GM10847 (cell line): ENCODE results near the gene ZMIZ2.

Experiments used
- POLR2A ChIP-seq: IDR thresholded peaks from 2 replicates; pipeline ENCODE4 v1.6.1; 2011; ENCODE audit not compliant: insufficient read length; ENCODE audit errors: extremely low read depth

Gene ZMIZ2, protein sequence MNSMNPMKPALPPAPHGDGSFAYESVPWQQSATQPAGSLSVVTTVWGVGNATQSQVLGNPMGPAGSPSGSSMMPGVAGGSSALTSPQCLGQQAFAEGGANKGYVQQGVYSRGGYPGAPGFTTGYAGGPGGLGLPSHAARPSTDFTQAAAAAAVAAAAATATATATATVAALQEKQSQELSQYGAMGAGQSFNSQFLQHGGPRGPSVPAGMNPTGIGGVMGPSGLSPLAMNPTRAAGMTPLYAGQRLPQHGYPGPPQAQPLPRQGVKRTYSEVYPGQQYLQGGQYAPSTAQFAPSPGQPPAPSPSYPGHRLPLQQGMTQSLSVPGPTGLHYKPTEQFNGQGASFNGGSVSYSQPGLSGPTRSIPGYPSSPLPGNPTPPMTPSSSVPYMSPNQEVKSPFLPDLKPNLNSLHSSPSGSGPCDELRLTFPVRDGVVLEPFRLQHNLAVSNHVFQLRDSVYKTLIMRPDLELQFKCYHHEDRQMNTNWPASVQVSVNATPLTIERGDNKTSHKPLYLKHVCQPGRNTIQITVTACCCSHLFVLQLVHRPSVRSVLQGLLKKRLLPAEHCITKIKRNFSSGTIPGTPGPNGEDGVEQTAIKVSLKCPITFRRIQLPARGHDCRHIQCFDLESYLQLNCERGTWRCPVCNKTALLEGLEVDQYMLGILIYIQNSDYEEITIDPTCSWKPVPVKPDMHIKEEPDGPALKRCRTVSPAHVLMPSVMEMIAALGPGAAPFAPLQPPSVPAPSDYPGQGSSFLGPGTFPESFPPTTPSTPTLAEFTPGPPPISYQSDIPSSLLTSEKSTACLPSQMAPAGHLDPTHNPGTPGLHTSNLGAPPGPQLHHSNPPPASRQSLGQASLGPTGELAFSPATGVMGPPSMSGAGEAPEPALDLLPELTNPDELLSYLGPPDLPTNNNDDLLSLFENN

GRCh38 chr7:44748045-44748947, at the start of gene ZMIZ2:
TSS of gene ZMIZ2 (plus strand) at chr7:44748847. CDS start at chr7:44756250, 7,403 bp downstream.
- TF ChIP-seq POLR2A = peak; percentile 69

DNA sequence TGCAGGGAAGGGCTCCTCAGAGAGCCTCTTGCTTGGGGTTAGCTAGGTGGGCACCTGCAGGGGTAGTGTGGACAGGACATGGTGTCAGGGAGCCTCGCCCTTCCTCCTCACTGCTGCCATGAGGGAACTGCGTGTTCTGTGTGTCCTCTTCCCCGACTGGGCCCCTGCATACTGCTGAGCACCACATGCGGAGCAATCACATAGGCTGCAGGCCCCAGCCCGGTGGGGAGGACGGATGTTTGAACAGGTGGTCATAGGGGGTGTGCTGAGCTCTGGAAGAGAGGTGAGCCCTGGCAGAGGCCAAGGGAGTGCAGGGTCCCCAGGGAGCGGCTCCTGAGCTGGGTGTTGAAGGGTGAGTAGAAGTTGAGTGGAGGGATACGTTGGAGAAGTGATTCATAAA, 48.3 kb upstream of the ZMIZ2 start:
- no peak for TF ChIP-seq POLR2A

DNA sequence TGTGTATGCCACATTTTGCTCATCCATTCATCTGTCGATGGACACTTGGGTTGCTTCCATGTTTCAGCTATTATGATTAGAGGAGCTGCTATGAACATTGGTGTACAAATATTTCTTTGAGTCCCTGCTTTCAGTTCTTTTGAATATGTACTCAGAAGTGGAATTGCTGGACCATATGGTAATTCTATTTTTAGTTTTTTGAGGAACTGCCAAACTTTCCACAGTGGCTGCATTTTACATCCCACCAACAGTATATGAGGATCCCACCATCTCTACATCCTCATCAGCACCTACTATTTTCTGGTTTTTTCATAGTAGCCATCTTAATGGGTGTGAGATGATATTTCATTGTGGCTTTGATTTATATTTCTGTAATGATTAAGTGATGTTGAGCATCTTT, 44.7 kb upstream of the ZMIZ2 start:
- TF ChIP-seq POLR2A = no peak

- no peak for TF ChIP-seq POLR2A
Measured at GRCh38 chr7:44705434-44705833, 43.2 kb upstream of the ZMIZ2 start.

GRCh38 chr7:44706788-44707557, 41.7 kb upstream of the ZMIZ2 start:
- TF ChIP-seq POLR2A = no peak

DNA sequence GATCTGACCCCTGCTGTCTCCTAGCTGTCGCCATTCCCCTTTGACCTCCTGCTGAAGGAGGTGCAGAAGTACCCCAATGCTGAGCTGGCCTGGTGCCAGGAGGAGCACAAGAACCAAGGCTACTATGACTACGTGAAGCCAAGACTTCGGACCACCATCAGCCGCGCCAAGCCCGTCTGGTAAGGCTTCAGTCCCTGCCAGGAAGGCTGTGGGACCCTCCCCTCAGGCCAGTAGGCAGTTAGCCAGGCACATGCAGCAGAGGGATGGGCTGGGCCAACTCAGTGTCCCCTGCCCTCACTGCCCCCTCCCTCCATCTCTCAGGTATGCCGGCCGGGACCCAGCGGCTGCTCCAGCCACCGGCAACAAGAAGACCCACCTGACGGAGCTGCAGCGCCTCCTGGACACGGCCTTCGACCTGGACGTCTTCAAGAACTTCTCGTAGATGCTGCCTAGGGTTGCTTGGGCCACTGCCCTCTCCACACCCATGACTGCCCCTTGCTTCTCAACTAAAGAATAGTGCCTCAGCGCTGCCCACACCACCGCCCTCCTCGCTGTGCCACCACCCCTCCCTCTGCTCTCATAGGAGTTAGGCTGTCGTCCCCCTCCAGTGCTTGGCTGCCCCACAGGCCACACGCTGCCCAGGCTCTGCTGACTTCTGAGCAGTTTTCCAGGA, 41.0 kb upstream of the ZMIZ2 start:
- no peak for TF ChIP-seq POLR2A

DNA sequence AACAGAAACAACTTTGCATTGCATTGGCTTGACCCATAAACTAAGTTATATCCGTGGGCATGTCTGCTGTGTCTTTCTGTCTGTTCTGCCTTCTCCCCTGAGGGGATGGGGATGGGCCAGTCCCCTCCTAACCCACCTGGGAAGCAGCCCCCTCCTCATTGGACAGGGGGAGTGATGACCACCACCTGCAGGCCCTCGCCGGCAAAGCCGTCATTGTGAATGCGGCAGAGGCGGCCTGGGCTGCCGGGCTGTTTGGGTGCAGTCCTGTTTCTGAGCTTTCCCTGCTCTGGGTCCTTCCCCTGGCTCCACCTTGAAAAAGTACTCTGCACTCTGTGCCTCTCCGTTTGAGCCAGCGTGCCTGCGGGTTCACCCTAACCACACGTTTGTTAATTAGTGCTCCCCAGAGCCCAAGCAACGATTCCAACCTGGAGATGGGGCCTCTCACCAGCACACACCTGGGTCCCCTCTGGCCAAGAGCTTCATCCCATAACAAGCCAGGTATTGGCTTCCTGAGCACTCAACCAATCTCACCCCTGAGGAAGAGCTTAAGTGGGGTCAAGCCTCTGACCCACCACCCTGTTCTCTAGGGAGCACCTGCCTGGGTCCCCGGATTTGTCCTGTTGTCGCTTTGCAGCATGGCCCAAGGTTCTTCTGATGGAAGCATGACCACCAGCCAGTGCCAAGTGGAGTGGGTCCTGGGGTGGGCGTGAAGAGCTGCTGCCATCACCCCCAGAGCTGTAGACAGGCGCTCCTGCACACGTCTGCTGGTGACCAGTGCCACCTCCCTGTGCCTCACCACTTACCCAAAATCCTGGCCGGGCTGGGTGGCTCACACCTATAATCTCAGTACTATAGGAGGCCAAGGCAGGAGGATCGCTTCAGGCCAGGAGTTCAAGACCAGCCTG, 39.4 kb upstream of the ZMIZ2 start:
- TF ChIP-seq POLR2A = no peak

- no peak for TF ChIP-seq POLR2A
Measured at GRCh38 chr7:44709945-44710596, 38.6 kb upstream of the ZMIZ2 start.

GRCh38 chr7:44711528-44711927, 37.1 kb upstream of the ZMIZ2 start:
- TF ChIP-seq POLR2A = no peak

- TF ChIP-seq POLR2A = no peak
Measured at GRCh38 chr7:44712012-44712411, 36.6 kb upstream of the ZMIZ2 start.

DNA sequence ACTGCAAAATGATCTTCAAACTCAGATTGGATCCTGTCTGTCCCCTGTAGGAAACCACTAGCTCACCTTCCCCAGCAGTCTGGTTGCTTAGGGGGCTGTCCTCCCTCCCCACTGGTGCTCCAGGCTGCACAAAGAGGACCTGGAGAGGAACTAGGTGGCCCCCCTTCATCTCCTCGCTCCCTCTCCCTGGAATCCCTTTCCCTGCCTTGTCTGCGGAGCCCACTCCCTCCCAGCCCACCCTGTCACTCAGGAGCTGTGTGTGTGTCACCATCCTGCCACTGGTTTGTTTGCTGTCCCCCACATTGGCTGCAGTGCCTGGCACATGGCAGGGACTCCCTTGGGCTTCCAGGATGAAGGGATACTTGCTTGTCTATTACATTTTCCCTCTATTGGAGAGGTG, 35.5 kb upstream of the ZMIZ2 start:
- no peak for TF ChIP-seq POLR2A

DNA sequence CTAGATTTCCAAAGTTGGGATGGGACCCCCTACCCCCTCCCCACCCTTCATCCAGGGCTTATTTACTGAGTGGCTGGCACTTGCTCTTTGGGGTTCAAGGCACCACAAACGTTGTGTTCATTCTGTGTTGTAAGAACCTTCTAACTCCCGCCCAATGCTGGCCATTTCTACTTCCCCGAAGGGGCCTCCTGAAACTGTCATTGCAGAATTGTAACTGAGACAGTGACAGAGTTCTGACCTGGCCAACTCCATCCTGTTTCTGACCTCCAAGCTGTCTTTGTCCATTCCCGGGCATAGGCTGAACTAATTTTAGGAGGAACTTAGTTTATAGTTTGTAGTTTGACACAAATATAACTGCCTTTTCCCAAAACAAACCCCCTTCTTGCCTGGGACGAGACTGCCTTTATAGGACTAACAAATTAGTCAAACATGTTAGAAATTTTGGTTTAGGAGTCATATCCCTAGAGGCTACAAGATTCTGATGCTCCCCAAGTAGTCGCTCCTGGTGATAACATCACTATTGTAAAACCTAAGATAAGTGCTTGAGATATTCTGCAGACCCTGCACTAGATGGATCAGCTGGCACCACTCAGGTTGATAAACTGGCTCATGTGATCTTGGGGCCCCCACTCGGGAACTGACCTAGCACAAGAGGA, 34.8 kb upstream of the ZMIZ2 start:
- no peak for TF ChIP-seq POLR2A

GRCh38 chr7:44716205-44716604, 32.4 kb upstream of the ZMIZ2 start:
- TF ChIP-seq POLR2A = no peak
